Stimulated activated memory B cell treated with anti-CD40 and anti-IgM and Interleukin-4, amounts not matched to agents 10 μg/mL and 1 μg/mL and 100 μg/mL, for 72 hours (primary cell): ENCODE measurements around the gene SP3.

Experiments
- ATAC-seq: fragments of 150-1000 bp; cut with Tn5 transposase; 2 replicates; pipeline ENCODE4 v1.10.0; 2021
- H3K27ac Mint-ChIP-seq: one replicate; pipeline ENCODE4 v1.8.0; 2022; ENCODE audit warnings: mild to moderate bottlenecking, mixed read lengths
- H3K27me3 Mint-ChIP-seq: one replicate; pipeline ENCODE4 v1.8.0; 2022; ENCODE audit warnings: mixed read lengths
- H3K36me3 Mint-ChIP-seq: one replicate; pipeline ENCODE4 v1.8.0; 2022; ENCODE audit warnings: mixed read lengths
- H3K4me1 Mint-ChIP-seq: one replicate; pipeline ENCODE4 v1.8.0; 2022; ENCODE audit warnings: mixed read lengths
- H3K4me3 Mint-ChIP-seq: one replicate; pipeline ENCODE4 v1.8.0; 2022; ENCODE audit warnings: mild to moderate bottlenecking, moderate library complexity, mixed read lengths
- H3K9me3 Mint-ChIP-seq: one replicate; pipeline ENCODE4 v1.8.0; 2022; ENCODE audit warnings: mixed read lengths

SP3 gene

DNA sequence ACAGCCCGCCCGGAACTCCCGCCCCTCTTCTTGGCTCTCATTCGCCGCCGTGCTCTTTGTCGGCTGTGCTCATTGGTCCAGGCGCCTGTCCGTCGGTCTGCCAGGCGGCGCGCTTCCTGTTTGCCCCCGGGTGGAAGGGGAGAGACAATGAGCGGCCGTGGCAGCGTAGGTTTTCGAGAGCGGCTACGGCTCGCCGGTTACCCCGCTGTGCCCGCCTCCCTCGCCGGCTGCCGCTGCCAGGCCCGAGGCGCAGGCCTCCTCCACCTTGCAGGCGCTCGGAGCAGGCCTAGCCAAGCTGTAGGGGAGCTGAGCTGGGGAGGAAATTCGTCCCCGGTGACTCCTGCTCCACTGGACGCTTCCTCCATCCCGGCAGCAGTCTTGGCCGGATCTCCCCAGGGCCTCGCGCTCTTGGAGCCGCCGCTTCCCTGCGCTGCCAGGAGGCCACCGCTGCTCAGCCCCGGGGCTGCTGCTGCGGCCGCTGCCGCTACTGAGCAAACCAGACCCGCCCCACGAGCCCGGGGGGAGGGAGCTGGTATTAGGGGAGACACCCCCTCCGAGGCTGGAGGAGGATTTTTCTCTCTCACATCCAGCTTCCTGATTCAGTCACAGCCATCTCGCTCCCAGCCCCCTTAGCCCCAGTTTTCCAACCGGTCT lies at the start of gene SP3:
Gene SP3 (minus strand): TSS at position 2 of the 654 bp plus-strand sequence. CDS start 202 bp downstream, outside the sequence.
- peak within 1 kb of the TSS; percentile 93 for H3K4me3 Mint-ChIP-seq
- peak within 1 kb of the TSS; percentile 99 for H3K27ac Mint-ChIP-seq
- H3K4me1 Mint-ChIP-seq, result peaks cover 36% of the 10 kb centered on the region
- H3K27me3 Mint-ChIP-seq, result no peaks in the 10 kb centered on the region
- H3K9me3 Mint-ChIP-seq, result no peaks in the 10 kb centered on the region
- peak; percentile 88 for ATAC-seq
- H3K36me3 Mint-ChIP-seq, result peaks cover 29% of the 10 kb centered on the region

GRCh38 chr2:174014699-174015070 lies 49.5 kb upstream of the SP3 start:
- Mint-ChIP-seq H3K4me1 (peaks cover 14% of the 10 kb centered on the region), H3K4me3 (no peak overlapping the region), H3K27me3 (no peaks in the 10 kb centered on the region), H3K36me3 (no peaks in the 10 kb centered on the region), H3K27ac (no peak overlapping the region), H3K9me3 (no peaks in the 10 kb centered on the region)
- peak; percentile 58 for ATAC-seq

DNA sequence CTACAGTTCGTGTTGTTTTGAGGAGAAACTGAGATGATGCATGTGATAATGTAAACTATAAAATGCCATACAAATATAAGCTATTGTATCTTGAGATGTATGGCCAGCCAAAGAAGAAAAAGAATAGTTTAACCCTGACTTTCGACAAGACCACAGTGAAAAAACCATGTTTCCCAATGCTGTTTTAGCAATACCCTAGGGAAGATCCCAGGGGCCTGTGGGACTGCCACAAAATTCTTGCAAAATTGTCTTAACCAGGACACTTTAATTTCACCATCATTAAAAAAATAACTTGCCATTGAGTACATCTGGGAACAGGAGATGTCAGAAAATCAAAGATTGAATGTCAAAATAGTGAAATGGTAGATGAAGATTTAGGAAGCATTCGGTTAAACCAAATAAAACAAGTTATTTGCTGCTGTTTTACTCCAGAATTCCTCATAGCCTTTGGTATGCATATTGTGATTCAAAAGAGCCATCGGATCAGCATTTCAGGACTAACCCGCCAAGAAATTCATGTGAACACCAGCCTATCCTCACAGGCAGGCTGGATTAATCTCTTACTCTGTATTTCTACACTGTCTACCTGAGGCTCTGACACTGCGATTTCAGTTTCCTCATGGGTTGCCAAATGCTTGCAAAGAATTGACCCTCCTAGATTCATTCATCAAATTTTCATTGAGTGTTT lies 49.0 kb upstream of the SP3 start:
- H3K27ac Mint-ChIP-seq, result no peak overlapping the region
- ATAC-seq, result no peak
- no peaks in the 10 kb centered on the region for H3K9me3 Mint-ChIP-seq
- no peaks in the 10 kb centered on the region for H3K36me3 Mint-ChIP-seq
- H3K4me1 Mint-ChIP-seq, result peaks cover 14% of the 10 kb centered on the region
- no peak overlapping the region for H3K4me3 Mint-ChIP-seq
- no peaks in the 10 kb centered on the region for H3K27me3 Mint-ChIP-seq

DNA sequence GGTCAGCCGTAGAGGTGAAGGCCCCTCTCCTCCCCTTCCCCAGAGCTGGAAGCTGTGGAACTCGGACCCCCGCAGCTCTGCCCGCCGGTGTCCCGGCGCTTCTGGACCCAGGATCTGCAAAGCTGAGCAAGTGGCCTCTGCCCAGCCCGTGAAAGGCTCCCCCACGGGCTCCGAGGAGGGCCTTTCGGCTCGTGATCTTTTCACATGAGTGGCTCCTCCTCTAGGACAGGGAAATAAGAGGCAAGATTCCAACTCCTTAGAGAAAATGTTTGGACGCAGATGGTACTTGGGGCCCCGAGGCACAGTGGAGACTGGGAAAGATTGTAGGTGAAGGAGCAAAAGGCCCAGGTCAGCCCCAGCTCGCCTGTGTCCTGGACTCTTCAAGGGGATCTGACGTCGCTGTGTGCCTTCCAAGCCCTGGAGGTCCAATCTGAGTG lies 48.2 kb upstream of the SP3 start:
- Mint-ChIP-seq H3K4me1 (peaks cover 14% of the 10 kb centered on the region), H3K9me3 (no peaks in the 10 kb centered on the region), H3K4me3 (peak overlapping the region; percentile 76), H3K27me3 (no peaks in the 10 kb centered on the region), H3K27ac (peak overlapping the region; percentile 95), H3K36me3 (no peaks in the 10 kb centered on the region)
- ATAC-seq, result peak; percentile 28

- Mint-ChIP-seq H3K27ac (peak overlapping the region; percentile 95), H3K27me3 (no peaks in the 10 kb centered on the region), H3K4me3 (peak overlapping the region; percentile 76), H3K36me3 (no peaks in the 10 kb centered on the region), H3K4me1 (peaks cover 14% of the 10 kb centered on the region), H3K9me3 (no peaks in the 10 kb centered on the region)
- peak; percentile 74 for ATAC-seq
These were observed 47.5 kb upstream of the SP3 start for GRCh38 chr2:174012347-174013314.

DNA sequence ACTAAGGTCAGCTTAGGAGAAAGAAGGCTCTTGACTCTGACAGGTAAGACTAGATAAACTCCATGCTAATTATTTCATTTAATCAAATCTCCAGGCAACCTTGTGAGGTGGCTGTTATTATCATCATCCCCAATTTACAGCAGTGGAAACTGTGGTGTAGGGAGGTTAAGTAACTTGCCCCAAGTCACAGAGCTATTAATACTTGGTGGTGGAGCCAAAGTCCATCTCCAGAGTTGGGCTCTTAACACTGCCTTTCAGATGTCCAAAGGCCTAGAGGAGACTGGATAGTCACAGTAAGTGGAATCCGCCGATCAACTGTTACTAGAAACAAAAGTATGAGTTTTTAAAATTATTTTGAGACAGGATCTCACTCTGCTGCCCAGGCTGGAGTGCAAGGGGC lies 46.6 kb upstream of the SP3 start:
- no peaks in the 10 kb centered on the region for H3K9me3 Mint-ChIP-seq
- H3K4me3 Mint-ChIP-seq, result no peak overlapping the region

GRCh38 chr2:174011173-174011572 lies 46.0 kb upstream of the SP3 start:
- Mint-ChIP-seq H3K27me3 (no peaks in the 10 kb centered on the region), H3K9me3 (no peaks in the 10 kb centered on the region), H3K4me3 (no peak overlapping the region), H3K36me3 (no peaks in the 10 kb centered on the region), H3K27ac (no peak overlapping the region), H3K4me1 (peaks cover 14% of the 10 kb centered on the region)
- ATAC-seq, result no peak

More for the DNA sequence above, 46.6 kb upstream of the SP3 start:
- no peak overlapping the region for H3K27ac Mint-ChIP-seq
- no peaks in the 10 kb centered on the region for H3K27me3 Mint-ChIP-seq
- no peak for ATAC-seq
- peaks cover 14% of the 10 kb centered on the region for H3K4me1 Mint-ChIP-seq
- no peaks in the 10 kb centered on the region for H3K36me3 Mint-ChIP-seq

GRCh38 chr2:174009488-174010223 lies 44.5 kb upstream of the SP3 start:
- Mint-ChIP-seq H3K36me3 (no peaks in the 10 kb centered on the region), H3K27me3 (no peaks in the 10 kb centered on the region), H3K4me3 (no peak overlapping the region), H3K9me3 (no peaks in the 10 kb centered on the region), H3K4me1 (peaks cover 14% of the 10 kb centered on the region), H3K27ac (no peak overlapping the region)
- no peak for ATAC-seq

DNA sequence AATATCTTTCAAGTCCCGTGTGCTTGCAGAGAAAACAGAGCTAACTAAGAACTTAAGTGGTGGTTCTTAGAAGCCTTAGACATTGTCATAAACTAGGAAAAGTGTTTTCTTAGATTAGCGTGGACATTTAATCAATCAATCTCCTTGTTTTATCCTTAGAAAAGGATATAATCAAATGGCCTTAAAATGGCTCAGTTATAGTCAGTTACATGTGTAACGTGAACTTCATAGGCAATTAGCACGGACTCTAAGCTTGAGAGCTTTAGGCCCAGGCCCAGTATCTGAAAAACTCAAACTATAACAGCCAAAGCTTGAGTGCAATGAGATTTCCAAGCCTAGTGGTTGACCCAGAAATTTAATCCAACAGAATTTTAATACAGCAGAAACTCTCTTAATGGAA lies 43.5 kb upstream of the SP3 start:
- H3K4me1 Mint-ChIP-seq, result peaks cover 13% of the 10 kb centered on the region
- H3K27me3 Mint-ChIP-seq, result no peaks in the 10 kb centered on the region
- H3K4me3 Mint-ChIP-seq, result no peak overlapping the region
- H3K36me3 Mint-ChIP-seq, result no peaks in the 10 kb centered on the region
- ATAC-seq, result no peak
- no peaks in the 10 kb centered on the region for H3K9me3 Mint-ChIP-seq
- no peak overlapping the region for H3K27ac Mint-ChIP-seq

GRCh38 chr2:174007010-174007409 lies 41.8 kb upstream of the SP3 start:
- no peaks in the 10 kb centered on the region for H3K9me3 Mint-ChIP-seq
- no peaks in the 10 kb centered on the region for H3K4me1 Mint-ChIP-seq
- H3K27ac Mint-ChIP-seq, result no peak overlapping the region
- ATAC-seq, result no peak
- H3K36me3 Mint-ChIP-seq, result no peaks in the 10 kb centered on the region
- no peak overlapping the region for H3K4me3 Mint-ChIP-seq
- no peaks in the 10 kb centered on the region for H3K27me3 Mint-ChIP-seq

- Mint-ChIP-seq H3K4me1 (no peaks in the 10 kb centered on the region), H3K4me3 (no peak overlapping the region), H3K27ac (no peak overlapping the region), H3K9me3 (no peaks in the 10 kb centered on the region), H3K27me3 (no peaks in the 10 kb centered on the region), H3K36me3 (no peaks in the 10 kb centered on the region)
- ATAC-seq, result no peak
These were observed 40.7 kb upstream of the SP3 start for GRCh38 chr2:174005801-174006419.

GRCh38 chr2:174004905-174005605 lies 39.9 kb upstream of the SP3 start:
- ATAC-seq, result no peak
- Mint-ChIP-seq H3K36me3 (no peaks in the 10 kb centered on the region), H3K4me1 (no peaks in the 10 kb centered on the region), H3K4me3 (no peak overlapping the region), H3K27me3 (no peaks in the 10 kb centered on the region), H3K27ac (no peak overlapping the region), H3K9me3 (no peaks in the 10 kb centered on the region)

DNA sequence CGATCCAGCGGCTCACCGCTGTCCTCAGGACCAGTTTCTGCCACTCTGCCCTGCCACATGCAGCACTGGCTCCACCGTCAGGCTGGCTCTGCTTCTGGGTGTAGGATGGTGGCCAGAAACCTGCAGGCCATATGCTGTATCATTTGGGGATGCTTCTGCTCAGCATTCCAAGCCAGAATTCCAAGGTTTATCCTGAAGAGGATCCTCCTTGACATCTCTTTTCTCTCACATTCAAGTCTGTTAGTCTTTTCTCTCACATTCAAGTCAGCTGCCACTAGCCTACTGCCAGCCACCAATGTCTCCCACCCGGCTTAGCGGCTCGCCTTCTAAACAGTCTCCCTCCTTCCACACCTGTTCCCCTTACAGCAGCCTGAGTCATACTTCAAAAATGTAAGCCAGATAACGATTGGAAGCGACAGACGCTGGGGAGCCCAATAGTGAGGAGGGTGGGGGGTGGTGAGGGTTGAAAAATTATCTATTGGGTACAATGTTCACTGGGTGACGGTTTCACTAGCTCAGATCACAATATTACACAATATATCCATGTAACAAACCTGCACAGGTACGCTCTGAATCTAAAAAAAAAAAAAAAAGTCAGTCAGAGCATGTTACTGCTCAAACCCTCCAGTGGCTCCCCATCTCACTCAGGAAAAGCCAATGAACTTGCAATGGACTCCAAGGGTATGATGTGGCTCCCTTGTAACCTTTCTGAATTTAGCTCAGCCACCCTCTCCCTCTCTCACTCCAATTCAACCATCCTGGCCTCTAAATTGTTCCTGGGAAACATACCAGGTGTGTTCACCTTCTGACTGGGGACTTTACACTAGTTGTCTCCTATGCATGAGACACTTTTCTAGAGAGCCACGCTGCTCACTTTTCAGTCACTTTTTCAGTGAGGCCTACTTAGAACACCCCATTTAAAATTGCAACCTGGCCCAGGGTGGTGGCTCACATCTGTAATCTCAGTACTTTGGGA lies 38.8 kb upstream of the SP3 start:
- Mint-ChIP-seq H3K36me3 (no peaks in the 10 kb centered on the region), H3K27ac (no peak overlapping the region), H3K27me3 (no peaks in the 10 kb centered on the region), H3K9me3 (no peaks in the 10 kb centered on the region), H3K4me3 (no peak overlapping the region), H3K4me1 (peaks cover 6% of the 10 kb centered on the region)
- ATAC-seq, result no peak
